Fibroblast of skin of abdomen (primary cell): ENCODE results near the gene ZNF423.

ENCODE experiments used
- DNase-seq: peaks from one replicate; pipeline ENCODE4 v3.0.0-alpha.2; 2013

Gene ZNF423

DNA sequence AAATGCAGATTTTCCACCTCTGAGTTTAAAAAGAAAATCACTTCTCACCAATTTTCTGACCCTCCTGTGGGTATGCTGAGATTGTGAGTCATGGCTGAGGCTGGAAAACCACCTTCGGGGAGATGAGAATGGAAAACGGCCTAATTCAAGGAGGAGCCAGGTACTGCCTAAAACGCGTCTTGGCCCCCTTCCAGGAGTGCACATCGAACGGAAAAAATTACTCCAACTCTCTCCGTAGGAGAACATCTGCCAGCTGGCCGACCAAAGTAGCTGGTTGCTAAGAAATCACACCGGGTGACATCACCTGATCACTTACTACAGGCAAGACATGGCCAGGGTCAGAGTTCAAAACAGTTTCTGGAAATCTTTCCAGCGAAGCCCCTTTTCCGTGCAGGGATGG lies 107.6 kb downstream of the ZNF423 start:
- peak; percentile 30 for DNase-seq

DNA sequence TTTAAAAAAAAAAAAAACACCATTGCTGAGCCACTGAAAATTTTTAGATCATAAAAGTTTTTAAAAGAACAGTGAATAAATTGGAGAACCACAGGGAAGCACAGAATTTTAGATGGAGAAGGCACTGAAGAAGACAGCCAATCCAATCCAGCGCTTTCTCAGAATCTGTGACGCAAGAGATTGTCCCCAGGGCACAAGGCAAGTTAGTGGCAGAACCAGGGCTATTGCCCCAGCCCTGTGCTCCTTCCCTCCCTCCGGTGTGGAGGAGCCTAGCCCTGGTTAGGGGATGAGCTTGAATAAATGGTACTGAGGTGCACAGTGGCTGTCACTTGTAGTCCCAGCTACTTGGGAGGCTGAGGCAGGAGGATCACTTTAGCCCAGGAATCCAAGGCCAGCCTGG lies 108.3 kb downstream of the ZNF423 start:
- no peak for DNase-seq

DNA sequence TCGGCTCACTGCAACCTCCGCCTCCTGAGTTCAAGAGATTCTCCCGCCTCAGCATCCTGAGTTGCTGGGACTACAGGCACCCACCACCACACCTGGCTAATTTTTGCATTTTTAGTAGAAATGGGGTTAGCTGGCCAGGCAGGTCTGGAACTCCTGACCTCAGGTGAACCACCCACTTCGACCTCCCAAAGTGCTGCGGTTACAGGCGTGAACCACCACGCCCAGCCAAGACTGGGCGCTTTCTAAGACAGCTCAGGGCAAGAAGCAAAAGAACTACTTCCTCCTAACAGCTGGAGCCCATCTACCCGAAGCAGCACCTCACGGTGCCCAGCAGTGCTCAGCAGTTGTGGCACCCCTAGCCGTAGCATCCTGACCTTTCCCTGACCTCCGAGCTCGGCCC lies 109.4 kb downstream of the ZNF423 start:
- DNase-seq, result no peak

DNA sequence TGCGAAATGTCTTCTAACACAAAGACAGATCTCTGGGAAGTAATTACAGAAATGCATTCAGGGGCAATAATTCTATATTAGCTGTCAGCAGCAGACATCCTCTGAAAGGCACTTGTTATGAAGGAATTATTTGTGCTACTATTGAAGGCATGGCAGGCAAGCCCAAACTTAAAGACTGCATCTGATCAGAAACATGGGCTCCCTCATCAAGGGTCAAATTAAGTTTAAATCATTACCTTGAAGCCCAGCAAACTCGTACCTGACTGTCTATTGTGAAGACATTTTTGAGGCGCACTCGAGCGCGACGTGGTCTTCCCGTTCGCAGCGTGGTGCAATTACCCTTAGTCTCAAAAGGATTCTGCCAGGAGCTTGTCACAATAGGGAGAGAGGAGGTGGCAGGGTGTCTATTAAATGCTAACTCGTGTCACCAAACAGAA lies 110.6 kb downstream of the ZNF423 start:
- no peak for DNase-seq

DNA sequence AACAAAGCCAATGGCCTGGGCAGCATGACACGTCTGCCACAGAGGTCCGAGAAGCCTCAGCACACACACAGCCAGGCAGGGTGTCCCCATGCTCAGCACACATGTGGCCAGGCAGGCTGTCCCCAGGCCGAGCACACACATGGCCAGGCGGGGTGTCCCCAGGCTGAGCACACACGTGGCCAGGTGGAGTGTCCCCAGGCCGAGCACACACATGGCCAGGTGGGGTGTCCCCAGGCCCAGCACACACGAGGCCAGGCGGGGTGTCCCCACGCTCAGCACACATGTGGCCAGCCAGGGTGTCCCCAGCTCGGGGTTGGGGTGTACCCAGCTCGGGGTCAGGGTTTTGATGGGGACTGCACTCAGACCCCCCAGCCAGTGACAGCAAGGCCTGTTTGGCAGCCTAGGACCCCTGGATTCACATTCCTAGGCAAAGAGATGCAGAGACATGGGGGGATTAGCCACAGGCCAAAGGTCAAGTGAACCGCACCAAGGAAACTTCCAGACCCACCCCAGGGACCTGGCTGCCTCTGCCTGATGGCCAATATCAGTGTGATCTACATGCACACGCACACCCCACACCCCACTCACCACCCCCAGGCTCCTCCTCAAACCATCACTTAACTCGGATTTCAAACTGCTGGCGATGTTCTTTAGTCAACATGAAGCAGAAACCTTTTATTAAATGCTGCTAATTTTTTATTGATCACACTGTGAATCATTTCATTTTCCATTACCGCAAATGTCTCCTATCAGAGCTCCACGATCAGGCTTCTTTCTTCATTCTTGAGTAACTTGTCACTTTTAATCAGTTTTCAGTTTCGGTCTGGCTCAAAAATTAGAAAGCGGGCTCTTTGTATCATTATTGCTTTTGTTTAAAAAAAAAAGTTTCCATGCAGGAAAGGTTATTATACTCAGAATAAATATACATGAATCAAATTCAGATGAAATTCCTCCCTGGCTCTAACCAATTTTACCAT lies 111.4 kb downstream of the ZNF423 start:
- no peak for DNase-seq

DNA sequence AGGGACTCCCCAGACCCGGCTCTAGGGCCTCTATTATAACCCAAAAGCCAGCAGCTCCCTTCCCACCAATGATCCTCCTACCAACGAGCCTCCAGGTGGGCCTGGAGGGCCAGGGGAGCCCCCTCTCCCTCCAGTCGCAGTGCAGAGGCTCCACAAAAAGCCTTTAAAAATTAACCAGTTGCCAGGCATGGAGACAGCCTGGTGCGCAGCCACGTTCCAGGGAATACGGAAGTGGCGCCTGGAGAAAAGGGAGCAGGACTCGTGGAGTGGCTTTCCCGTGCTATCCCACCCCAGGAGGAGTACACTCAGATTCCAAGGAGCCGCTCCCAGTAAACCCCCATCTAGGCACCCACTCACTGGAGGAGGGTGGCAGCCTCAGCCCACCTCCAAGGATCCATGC lies 112.3 kb downstream of the ZNF423 start:
- DNase-seq, result no peak

DNA sequence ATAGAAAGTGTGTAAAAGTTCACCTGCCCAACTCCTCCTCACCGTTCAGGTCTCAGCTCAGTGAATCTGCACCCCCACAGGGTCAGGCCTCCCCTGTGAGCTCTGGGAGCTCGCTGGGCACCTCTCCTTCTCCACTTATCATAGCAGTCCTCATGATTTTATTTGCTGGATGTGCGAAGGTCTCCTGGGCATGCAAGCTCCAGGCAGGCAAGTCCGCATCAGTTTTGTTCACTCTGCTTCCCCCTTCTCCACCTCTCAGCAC lies 112.8 kb downstream of the ZNF423 start:
- DNase-seq, result no peak

DNA sequence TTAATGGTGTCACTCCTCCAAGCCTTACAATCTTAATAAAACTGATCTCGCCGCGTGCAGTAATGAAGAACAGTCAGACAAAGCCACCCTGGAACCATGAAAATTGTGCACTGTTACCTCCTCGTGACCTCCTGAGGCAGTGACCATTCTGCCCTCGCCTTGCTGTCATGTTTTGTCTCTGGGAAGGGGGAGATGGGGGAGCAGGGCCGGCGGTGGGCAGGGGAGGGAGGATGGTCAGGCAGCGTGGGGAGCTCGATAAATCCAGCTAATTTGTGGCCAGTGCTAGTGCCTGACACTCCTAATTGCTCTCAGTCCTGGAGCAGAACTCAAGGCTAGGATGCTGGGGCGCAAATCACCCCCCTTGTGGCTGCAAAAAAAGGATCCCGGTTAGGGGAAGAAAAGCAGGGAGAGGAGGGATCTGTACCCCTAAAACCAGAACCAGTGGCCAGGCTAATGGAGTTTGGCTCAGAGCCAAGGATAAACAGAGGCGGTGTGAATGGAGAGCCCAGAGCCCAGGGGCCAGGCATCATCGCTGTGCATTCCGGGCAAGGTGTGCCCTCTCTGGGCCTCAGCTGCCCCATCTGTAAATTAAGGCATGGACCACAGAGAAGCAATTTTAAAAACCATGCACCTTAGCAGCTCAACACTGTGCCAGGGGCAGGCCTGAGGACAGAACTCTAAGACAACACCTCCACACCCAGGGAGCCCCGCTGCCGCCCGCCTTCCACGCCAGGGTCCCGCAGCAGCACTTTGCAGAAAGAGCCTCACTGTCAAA lies 113.3 kb downstream of the ZNF423 start:
- DNase-seq, result no peak

DNA sequence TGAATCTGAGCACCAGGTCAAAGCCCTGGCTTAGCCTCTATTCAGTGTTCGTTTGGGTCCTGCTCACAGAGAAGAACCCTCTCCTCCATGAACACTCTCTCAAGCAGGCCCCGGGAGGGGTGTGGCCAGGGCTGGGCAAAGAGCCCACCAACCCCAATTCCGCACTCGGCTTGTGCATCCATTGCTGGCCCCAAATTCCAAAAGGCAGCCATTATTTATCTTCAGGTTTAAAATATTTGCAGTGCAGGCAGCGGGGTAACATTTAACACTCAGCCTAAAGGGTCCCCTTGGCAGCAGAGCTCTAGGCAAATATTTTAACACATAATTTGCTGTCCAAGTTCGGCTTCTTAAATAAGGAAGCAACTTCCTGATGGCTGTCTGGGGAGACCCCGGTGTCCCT lies 115.7 kb downstream of the ZNF423 start:
- DNase-seq, result no peak

DNA sequence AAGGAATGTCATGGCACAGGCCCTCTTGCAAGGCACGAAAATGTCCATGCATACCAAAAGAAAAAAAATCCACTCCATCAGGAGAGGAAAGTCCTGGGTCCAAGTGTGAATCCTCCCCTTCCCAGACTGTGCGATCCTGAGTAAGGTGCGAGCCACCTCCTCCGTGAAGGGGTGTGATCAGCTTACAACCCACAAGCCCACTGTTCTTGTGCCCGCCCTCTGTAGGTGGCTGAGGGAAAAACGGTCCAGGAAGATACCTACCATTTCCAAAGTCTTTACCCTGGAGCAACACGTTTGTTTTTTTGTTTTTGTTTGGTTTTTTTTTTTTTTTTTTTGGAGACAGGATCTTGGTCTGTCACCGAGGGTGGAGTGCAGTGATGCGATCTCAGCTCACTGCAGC lies 116.5 kb downstream of the ZNF423 start:
- no peak for DNase-seq

DNA sequence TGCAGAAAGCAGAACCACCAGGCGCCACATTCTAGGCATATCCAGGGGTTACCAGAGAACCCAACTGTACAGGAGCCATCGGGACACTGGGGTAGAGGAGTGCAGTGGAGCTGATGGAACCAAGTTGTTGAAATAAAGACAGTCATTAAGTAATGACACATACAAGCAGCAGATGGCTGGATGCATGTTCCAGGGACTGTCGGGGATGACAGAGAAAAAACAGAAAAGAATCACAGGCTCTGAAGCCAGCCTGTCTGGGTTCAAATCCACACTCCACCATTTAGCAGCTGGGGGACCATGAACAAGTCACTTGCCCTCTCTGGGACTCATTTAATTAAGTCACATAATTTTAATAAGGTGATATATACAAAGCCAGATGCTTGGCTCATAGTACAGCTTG lies 117.1 kb downstream of the ZNF423 start:
- no peak for DNase-seq

DNA sequence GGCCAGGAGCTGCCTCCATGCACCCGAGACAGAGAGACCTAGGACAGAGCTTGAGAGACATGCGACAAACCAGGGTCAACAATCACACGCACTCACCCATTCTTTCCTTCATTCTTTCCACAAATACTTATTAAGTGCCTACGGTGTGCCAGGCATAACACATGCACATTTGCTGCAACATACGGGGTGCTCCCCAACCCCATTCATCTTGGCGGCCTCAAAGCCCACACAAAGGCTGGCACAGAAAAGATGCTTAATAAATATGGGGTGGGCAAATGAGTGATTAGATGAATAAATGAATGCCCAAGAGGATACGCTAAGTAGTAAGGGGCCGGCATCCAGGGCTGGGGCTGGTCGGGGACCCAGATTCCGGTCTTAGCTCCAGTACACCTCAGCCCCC lies 117.9 kb downstream of the ZNF423 start:
- DNase-seq, result no peak

DNA sequence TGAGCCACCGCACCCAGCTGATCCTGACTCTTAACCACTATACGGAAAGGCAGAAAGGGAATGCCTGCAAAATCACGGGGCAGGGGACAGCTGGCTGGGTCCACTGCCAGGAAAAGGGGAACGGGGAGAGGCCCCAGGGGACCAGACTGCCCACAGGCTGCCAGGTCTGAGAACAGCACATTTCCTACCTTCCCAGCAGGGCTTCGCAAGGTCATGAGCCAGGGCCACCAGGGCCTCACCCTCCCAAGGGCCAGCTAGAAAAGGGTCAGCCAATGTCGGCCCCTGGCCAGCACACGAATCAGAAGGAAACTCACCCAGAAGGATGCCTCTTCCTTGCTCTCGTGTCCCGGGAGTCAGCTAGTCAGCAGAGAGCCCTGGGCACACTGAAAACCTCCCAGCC lies 118.4 kb downstream of the ZNF423 start:
- DNase-seq, result no peak

DNA sequence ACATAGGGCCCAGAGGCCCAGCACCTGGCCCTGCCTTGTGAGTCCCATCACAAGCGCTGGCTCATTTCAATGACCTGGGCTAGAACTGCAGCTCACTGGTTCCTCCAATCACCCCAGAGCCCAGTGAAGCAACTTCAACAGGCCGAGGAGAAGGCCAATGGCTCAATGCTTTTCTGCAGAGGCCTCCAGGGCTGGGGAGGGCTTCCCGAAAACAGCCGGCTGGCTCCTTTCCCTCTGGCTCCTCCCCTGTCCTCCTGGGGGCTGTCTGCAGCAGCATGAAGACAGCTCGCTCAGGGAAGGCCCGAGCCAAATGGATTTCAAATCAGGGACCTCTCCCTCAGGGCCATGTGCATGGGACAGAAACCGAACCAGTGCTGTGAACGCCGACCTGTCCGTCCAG lies 121.6 kb downstream of the ZNF423 start:
- no peak for DNase-seq

DNA sequence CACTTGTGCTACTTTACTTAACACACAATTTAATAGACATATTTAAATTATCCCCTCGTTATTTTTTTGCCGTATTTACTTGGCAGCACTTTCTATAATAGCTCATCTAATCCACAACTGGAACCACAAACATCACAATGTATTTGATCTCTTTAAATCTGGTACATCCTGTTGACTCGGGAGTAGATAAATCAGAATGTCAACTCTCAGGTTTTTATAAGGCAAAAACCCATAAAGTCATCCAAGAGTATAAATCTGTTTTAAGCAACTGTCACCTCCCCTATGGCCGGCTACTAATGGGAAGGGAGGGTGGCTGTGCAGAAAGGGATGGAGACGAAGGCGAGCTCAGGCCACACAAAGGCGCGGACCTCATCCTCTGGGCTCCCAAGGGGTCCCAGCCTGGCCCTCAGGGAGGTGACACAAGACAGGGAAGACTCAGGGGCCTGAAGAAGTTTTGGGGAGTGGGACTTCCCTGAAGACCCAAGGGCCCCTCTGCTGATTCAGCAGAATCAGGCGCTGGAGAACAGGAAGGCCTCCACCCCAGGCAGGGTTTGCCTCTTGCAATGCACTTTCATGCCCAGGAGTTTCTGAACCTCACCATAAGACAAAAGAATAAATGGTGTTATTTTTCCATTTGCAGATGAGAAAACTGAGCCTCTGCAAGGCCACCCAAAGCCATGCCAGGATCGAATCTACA lies 122.5 kb downstream of the ZNF423 start:
- DNase-seq, result no peak

DNA sequence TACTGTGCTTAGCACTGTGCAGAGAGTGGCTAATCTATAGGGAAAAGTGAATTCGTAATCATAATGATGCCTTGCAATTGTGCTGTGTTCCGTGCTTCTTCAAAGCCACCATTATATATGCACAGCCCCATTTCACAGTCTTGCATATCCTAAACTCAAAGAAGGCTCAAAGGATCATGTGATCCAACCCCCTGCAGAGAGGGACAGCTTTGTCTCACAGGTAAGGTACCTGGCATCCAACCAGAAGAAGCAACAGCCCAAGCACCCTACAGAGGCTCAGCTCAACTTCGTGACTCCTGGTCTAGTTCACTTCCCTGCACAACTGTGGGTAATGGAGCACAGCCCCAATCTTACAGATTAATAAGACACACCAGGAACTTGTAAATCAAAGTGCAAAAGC lies 124.0 kb downstream of the ZNF423 start:
- no peak for DNase-seq

DNA sequence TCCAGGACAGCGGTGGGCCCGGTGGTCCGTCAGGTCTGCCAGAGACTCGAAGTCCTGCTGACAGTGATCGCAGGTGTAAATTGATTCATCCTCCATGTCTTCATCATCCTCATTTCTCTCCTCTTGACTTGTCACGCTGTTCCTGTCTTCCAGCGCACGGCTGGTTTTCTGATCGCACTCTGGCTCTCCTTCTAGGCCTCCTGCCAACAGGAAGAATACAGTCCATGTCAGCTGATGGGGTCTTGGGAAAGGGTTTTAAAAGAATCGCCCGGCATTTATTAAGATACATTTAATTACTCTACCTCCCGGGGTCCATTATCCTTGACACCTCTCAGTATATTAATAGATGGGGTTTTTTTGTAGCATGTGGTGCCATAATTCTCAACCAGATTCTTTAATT lies 125.1 kb downstream of the ZNF423 start:
- no peak for DNase-seq

DNA sequence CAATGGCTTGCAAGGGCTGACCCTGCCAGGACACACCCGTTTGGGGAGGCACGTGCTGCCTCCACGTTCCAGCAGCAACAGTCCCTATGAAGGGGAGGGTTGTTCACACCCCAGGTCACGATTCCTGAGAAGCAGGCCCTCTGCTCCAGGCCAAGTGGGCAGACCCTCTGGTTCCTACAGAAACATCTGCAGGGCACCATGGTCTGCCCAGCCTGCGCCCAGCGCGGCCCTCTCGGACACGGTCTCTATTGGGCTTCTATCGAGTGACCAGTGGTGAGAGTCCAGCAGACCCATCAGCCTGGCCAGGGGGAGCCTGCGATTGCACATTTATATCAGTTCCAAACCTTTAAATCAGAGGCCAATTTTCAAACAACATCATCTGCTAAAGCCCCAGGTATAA lies 128.3 kb downstream of the ZNF423 start:
- no peak for DNase-seq

DNA sequence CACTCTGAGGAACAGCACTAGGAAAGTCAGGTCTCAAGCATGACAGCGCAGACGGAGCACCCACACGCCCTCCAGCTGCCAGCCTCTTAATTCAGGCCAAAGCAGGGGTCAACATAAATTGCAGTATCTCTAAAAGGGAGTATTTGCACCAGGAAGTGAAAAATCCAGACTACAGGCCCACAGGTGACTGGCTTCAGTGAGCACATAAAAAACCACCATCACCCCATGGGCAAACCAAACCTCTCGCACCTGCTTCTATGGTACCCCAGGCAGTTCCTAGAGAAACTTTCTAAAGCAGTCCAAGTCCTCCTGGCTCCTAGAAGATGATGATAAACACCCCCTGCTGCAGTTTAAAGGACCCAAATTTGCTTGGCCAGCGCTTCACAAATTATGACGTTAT lies 129.8 kb downstream of the ZNF423 start:
- DNase-seq, result no peak

DNA sequence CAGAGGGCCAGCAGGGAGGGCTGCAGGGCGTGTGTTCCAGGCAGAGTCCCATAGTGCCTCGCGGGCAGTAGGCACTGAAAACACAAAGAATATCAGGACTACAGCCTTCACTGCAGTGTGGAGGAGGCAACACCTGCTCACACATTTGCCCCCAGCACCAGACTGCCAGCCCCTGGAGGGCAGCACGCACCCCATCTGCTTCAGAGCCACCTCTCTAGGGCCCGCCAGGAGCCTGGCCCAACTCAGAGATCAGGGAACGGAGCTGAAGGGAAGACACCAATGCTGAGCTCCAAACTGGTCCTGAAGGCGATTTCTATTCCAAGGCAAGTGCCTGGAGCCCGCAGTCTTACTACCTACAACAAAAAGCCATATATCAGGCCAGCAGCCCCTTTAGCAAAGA lies 130.3 kb downstream of the ZNF423 start:
- DNase-seq, result no peak

DNA sequence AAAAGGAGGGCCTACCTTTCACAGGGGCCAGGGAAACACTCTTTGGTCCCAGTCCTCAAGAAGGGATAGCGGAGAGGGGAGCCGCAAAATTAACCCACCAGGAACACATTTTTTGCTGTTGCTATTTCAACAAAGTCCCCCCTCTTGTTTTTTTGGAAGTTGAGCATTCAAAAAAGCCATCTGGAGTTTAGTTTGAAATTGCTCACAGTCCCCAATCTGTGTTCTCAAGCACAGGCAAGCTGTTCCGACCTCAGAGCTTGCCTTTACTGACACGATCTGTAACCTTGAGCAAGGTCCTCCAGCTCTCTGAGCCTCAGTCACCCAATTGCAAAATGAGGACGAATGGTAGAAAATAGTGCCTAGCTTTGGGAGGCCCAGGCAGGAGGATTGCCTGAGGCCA lies 131.1 kb downstream of the ZNF423 start:
- no peak for DNase-seq

DNA sequence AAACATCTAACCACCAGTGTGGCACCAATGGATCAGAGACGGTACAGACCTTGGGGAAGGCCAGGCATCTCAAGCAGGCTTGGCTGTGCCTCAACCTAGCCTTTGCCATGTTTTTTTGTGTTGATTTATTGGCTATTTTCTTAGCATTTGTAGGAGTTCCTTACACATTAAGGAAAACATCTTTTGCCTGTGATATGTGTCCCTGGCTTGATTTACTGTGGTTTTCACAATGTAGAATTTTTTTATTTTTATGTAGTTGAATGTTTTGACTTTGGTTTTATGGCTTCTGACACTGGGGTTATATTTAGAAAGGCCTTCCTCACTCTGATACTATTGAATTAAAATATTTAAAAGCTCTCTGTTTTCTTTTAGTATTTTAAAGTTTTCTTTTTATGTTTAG lies 132.6 kb downstream of the ZNF423 start:
- no peak for DNase-seq

DNA sequence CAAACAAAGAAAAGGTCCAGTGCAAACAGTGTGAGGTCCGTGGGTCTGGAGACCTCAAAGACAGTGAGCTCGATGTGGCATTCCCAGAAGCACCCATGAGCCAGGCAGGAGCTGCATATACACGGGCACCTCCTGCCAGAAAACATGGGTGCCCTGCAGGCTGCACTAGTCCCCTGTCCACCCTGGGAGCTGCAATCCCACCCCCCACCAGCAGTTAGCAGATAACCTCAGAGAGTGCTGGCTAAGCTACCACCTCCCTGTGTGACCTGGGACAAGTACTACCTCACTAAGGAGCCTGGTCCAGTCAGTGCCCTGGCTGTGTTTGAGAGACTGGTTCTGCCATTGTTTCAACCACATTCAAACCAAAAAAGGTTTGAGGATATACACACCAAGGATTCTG lies 135.7 kb downstream of the ZNF423 start:
- DNase-seq, result no peak

DNA sequence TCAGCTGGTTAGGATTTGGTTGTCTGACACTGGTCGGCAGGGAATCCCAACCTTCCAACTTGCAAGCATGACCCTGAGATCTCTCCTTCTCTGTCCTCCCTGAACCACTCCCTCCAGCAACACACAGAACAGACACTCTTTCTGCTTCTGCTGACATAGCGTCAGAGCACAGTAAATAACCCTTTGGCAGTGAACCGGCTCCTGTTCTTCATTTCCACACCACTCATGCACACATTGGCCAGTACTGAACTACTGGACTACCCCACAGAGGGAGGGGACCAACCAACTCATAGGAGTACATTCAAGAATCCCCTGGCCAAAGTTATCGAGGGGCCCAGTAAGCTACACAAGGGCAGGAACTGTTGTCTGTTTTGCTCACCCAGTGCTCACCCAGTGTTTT lies 138.2 kb downstream of the ZNF423 start:
- no peak for DNase-seq
